ENCODE measurements around the gene ELF5.
A peak's percentile ranks its signal among the peaks of the same experiment; 100 is the strongest.

- TF ChIP-seq CTCF (conservative IDR thresholded peaks at IDR 0.05; ENCODE audit: low read depth, low read length), result peak; percentile 94
- TF ChIP-seq EZH2 (IDR thresholded peaks at IDR 0.05; ENCODE audit: low read length, unreplicated experiment), result no peak
- TF ChIP-seq EZH2phosphoT487 (IDR thresholded peaks at IDR 0.05; ENCODE audit: borderline replicate concordance, low read length), result no peak
Observed at GRCh38 chr11:34468209-34468841, 45.3 kb downstream of the ELF5 start.
